Transverse colon (tissue), 4 donors: ENCODE measurements around the gene RAC2. TPM values are rescaled to one million over a fixed set of nuclear protein-coding genes. Genes with fewer than 3 reads are reported as not detected.

ENCODE experiments used
- DNase-seq: peaks from one replicate; pipeline ENCODE4 v3.0.0-alpha.2; 2019
- H3K27ac ChIP-seq, 4 donors: fragments of 200-600 bp; sonication (generic); 2 replicates each; pipeline ENCODE4 v1.5.1; 2016 to 2018; ENCODE audit warnings: inconsistent platforms in 4 of 4
- H3K27me3 ChIP-seq: fragments of 200-600 bp; sonication (generic); 2 replicates; pipeline ENCODE4 v1.5.1; 2017; ENCODE audit warnings: inconsistent platforms
- H3K36me3 ChIP-seq, 4 donors: fragments of 200-600 bp; sonication (generic); 2 replicates each; pipeline ENCODE4 v1.5.1; 2017 to 2019; ENCODE audit warnings: inconsistent platforms in 4 of 4
- H3K4me1 ChIP-seq, 4 donors: fragments of 200-600 bp; sonication (generic); 2 replicates each; pipeline ENCODE4 v1.5.1; 2017 to 2020; ENCODE audit warnings: inconsistent platforms in 4 of 4
- H3K4me3 ChIP-seq, 4 donors: fragments of 200-600 bp; sonication (generic); 1 replicate in 1 of 4; 2 replicates in 3 of 4; pipeline versions ENCODE4 v1.5.1 to v1.6.1; 2017 to 2019; ENCODE audit warnings: inconsistent platforms in 4 of 4
- H3K9me3 ChIP-seq, 2 donors: fragments of 200-600 bp; sonication (generic); 2 replicates each; pipeline ENCODE4 v1.5.1; 2017 to 2019; ENCODE audit warnings: inconsistent platforms in 2 of 2
- EP300 ChIP-seq: sonication (generic); formaldehyde crosslinking; IDR thresholded peaks from one replicate; pipeline ENCODE4 v1.6.1; 2017; ENCODE audit warnings: antibody characterized with exemption, low read depth
- POLR2A ChIP-seq: fragments of 450-650 bp; IDR thresholded peaks from one replicate; pipeline ENCODE4 v1.6.1; 2016; ENCODE audit warnings: antibody characterized with exemption, mild to moderate bottlenecking, moderate library complexity
- POLR2AphosphoS5 ChIP-seq, 3 donors: sonication (generic); formaldehyde crosslinking; IDR thresholded peaks; one replicate each; pipeline ENCODE4 v1.6.1; 2016; ENCODE audit warnings: antibody characterized with exemption in 3 of 3
- WGBS, 2 donors: methylation state at CpG; one replicate each; pipeline ENCODE4 v1.1.5; 2018; ENCODE audit warnings: low coverage in 1 of 2; 5-methylcytosine and 5-hydroxymethylcytosine counted together
- in situ Hi-C, 4 donors: fragments of 200-750 bp; cut with MboI; loops; one replicate each; pipeline versions ENCODE4 v1.15.0 to v1.15.1; 2017; ENCODE audit warnings: low sequenced_read_pairs in 3 of 4, low pct_ligation_motif_present in 1 of 4, low pct_unique_long_range_greater_than_20kb in 1 of 4
- intact Hi-C: fragments of 100-400 bp; cut with DNase I; formaldehyde crosslinking; loops from one replicate; pipeline ENCODE4 v1.15.1; 2023; ENCODE audit warnings: low total_unique reads
- total RNA-seq, 4 donors: library from RNA; depleted of rRNA; stranded (reverse); fragments of >200 nt; gene quantifications; one replicate each; pipeline ENCODE4 v1.1.0, GENCODE V29; 2016
- TF ChIP-seq, protein P1 (sequence below), 5 experiments: fragments of 200-600 bp in 3 of 5; fragments of 450-650 bp in 2 of 5; sonication (generic) in 3 of 5; IDR thresholded peaks; 1 replicate in 2 of 5; 2 replicates in 3 of 5; pipeline ENCODE4 v1.5.1; 2016 to 2017; ENCODE audit warnings: antibody characterized with exemption in 5 of 5, inconsistent platforms in 3 of 5, mild to moderate bottlenecking in 2 of 5, moderate library complexity in 1 of 5

Gene RAC2
- total RNA-seq, 4 donors from 2014 or later = 5.2 to 36.3 (median 24.0) TPM

DNA sequence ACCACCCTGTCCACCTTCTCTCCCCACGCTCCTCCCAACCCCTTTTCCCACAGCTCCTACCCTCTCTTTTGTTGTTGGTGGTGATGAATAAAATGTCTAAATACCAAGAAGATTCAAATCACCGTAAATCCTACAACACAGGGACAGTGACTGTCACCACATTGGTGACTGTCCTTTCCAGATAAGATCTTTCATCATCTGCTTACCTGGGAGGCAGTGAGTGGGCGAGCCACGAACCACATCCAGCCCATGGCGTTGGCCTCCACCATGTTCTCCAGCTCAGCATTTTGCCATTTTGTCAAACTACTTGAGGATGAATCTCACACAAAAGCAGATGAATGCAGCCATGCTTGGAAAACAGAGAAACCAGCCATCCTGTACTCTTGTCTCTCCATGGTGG is 31.6 kb upstream of the RAC2 start:
- Histone ChIP-seq H3K4me3 (no peak overlapping the region), H3K9me3 (no peaks in the 10 kb centered on the region), H3K4me1 (no peaks in the 10 kb centered on the region), H3K36me3 (no peaks in the 10 kb centered on the region), H3K27me3 (peaks cover 16% of the 10 kb centered on the region), H3K27ac (no peak overlapping the region)
- intact Hi-C loops = no loop called here
- in situ Hi-C loops = no loop called here
- WGBS, 2 donors = 62% methylated on average over 5 of the region's 5 CpGs; no CpG with 5 or more reads in 1 of the 2 donors
- TF ChIP-seq EP300 (no peak), POLR2A (no peak), POLR2AphosphoS5 (IDR thresholded peaks at IDR 0.05) (no peak)
- TF ChIP-seq, protein P1, sequence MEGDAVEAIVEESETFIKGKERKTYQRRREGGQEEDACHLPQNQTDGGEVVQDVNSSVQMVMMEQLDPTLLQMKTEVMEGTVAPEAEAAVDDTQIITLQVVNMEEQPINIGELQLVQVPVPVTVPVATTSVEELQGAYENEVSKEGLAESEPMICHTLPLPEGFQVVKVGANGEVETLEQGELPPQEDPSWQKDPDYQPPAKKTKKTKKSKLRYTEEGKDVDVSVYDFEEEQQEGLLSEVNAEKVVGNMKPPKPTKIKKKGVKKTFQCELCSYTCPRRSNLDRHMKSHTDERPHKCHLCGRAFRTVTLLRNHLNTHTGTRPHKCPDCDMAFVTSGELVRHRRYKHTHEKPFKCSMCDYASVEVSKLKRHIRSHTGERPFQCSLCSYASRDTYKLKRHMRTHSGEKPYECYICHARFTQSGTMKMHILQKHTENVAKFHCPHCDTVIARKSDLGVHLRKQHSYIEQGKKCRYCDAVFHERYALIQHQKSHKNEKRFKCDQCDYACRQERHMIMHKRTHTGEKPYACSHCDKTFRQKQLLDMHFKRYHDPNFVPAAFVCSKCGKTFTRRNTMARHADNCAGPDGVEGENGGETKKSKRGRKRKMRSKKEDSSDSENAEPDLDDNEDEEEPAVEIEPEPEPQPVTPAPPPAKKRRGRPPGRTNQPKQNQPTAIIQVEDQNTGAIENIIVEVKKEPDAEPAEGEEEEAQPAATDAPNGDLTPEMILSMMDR (IDR thresholded peaks at IDR 0.05) = no peak
- no peak for DNase-seq

GRCh38 chr22:37275134-37275533 is 31.1 kb upstream of the RAC2 start:
- 86 to 100% methylated on average over 1 to 11 of the region's 11 CpGs for WGBS, 2 donors
- Histone ChIP-seq H3K4me1 (no peaks in the 10 kb centered on the region), H3K4me3 (no peak overlapping the region), H3K36me3 (no peaks in the 10 kb centered on the region), H3K27ac (no peak overlapping the region), H3K27me3 (peaks cover 16% of the 10 kb centered on the region), H3K9me3 (no peaks in the 10 kb centered on the region)
- no peak for DNase-seq
- no peak for TF ChIP-seq POLR2AphosphoS5 (IDR thresholded peaks at IDR 0.05)
- TF ChIP-seq EP300 = no peak
- TF ChIP-seq, protein P1 (IDR thresholded peaks at IDR 0.05) = no peak
- TF ChIP-seq POLR2A = no peak
- intact Hi-C loops = no loop called here
- in situ Hi-C loops = no loop called here

DNA sequence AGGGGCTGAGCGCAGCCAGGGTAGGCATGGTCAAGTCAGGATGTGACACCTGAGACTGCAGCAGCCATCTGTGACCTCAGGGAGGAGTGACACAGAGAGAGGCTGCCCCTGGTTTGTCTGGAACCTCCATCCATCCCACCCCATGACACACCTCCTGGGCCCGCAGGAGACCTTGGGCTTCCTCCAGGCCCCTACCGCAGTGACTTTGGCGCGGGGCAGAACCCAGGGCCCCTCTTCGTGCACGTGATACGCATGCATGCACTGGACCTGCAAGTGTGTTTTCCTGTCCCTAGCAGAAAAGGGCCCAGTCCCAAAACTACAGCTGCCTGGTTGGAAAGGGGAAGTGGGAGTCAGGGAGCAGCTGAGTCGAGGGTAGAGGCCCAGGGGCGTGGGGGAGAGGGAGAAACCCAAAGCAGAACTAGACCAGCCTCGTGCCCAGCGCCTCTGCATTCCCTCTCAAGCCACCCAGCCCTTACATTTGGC is 30.4 kb upstream of the RAC2 start:
- 67% methylated on average over 12 of the region's 12 CpGs; no CpG with 5 or more reads in 1 of the 2 donors for WGBS, 2 donors

DNA sequence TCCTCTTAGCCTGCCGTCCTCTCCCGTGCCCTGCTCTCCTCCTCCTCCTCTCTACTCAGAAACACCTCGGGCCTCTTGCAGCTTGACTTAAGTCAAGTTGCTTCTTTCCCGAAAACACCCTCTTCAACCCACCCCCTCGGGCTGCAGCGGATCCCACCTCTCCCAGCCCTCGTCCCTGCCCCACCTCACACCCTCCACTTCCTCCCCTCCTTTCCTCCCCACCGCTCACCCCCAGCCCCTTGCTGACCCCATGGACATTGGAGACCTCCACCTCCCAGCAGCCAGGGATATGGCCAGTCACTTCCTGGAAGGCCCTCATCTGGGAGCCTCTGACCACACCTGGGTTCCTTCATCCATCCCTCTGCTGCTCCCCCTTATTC is 29.8 kb upstream of the RAC2 start:
- intact Hi-C loops (no loop called here), in situ Hi-C loops (no loop called here)
- TF ChIP-seq POLR2AphosphoS5 (IDR thresholded peaks at IDR 0.05) (no peak), POLR2A (no peak), EP300 (no peak)
- TF ChIP-seq, protein P1 (IDR thresholded peaks at IDR 0.05) = no peak

More for the DNA sequence above, 30.4 kb upstream of the RAC2 start:
- Histone ChIP-seq H3K36me3 (no peaks in the 10 kb centered on the region), H3K4me1 (no peaks in the 10 kb centered on the region), H3K27me3 (peaks cover 19% of the 10 kb centered on the region), H3K9me3 (no peaks in the 10 kb centered on the region), H3K4me3 (no peak overlapping the region), H3K27ac (no peak overlapping the region)
- TF ChIP-seq, protein P1 (IDR thresholded peaks at IDR 0.05) = no peak
- TF ChIP-seq POLR2A (no peak), EP300 (no peak)
- intact Hi-C loops = no loop called here
- peak; percentile 41 for DNase-seq
- in situ Hi-C loops = no loop called here

More for the DNA sequence above, 29.8 kb upstream of the RAC2 start:
- no peaks in the 10 kb centered on the region for H3K9me3 ChIP-seq
- no peaks in the 10 kb centered on the region for H3K4me1 ChIP-seq
- DNase-seq = no peak
- H3K27me3 ChIP-seq = peaks cover 21% of the 10 kb centered on the region
- WGBS, 2 donors = 65 to 83% methylated on average over 7 to 8 of the region's 8 CpGs
- H3K27ac ChIP-seq = no peak overlapping the region
- no peak overlapping the region for H3K4me3 ChIP-seq
- no peaks in the 10 kb centered on the region for H3K36me3 ChIP-seq
